G401 (cell line): ENCODE results near the gene SFXN5. TPM values are rescaled to one million over a fixed set of nuclear protein-coding genes. Genes with fewer than 3 reads are reported as not detected.

Source experiments
- DNase-seq: peaks from one replicate; pipeline ENCODE4 v3.0.0-alpha.2; 2015; ENCODE audit warnings: low spot score
- in situ Hi-C: cut with HindIII; loops from 2 replicates; pipeline ENCODE4 v1.10.0; 2016; ENCODE audit warnings: low sequenced_read_pairs, mixed read lengths
- total RNA-seq: library from RNA; depleted of rRNA; stranded (reverse); fragments of >200 nt; shearing (Covaris generic); gene quantifications from 2 replicates; pipeline ENCODE4 v1.2.3, GENCODE V29; 2014

The SFXN5 gene
- total RNA-seq, 1 experiment from 2014 or later, result 24.6 TPM

DNA sequence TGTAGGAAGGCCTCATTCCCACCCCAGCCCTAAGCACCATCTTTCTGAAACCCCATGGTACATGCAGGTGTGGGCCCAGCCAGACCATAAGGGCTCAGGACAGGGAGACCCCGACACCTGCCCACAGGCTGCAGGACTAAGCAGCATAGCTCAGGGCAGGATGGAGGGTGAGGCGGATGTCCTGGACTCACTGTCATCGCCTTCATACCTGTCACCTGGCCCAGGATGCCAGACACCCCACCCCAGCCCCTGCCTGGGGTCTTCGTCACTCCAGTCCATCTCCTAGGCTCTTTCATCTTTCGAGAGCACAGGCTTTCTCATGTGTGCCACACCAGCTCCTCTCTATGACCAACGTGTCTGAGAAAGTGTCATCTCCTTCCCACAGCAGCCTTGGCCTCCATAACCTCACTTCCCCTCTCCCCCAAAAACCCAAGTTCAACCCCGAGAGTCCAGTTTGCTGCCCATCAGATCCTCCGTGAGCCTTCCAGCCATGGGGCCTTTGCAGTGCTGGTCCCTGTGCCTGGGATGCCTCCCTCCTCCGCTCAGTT lies 82.7 kb downstream of the SFXN5 start:
- in situ Hi-C loops, result no loop called here
- no peak for DNase-seq

DNA sequence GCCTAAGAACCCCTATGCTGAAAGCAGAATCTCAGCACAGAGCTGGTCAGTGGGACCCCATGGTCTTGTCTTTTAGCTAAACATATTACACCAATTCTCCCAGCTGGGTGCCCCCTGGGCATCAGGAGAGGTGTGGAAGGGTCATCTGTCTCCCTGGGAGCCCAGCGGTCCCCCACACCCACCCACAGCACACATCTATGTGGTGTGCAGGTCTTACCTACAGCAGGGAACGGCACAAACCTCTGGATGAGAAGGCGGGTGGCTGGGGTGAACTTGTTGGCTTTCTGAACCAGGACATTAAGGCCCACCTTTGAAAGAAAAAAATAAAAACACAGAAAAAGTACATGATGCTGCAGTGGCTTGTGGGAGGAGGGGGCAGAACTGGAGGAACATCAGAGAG lies 83.5 kb downstream of the SFXN5 start:
- in situ Hi-C loops, result no loop called here
- no peak for DNase-seq

DNA sequence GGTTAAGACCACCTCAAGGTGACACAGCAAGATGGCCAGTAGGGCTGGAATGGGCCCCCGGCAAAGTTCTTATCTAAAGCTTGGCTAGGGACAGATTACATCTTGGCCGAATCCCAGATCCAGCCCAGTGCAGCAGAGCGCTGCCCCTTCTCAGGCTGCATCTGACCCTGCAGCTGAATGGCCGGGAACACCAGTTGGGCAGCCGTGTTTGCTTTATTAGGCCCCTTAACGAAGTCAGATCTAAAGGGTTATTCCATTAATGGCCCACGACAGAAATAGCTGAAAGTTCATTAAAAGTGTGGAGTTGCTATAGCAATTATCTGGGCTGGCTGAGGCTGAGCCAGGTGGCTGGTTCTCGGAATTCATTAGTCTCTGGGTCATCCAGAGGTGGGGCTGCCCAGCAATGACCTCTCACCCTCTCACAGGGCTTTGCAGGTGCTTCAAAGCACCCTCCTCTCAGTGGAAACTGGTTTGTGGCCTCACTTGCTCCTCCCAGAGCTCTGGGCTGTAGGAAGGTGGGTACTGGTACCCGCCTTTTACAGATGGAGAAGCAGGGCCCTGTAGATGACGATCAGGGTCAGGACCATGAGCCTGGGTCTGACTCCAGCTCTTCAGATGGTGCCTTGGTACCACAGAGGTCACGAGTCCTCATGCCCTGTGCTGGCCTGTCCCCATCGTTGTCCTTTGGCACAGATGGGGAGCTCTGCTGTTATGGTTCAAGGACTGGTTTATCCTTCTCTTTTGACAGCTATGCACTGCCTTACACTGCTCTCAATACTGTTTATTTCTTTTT lies 85.4 kb downstream of the SFXN5 start:
- in situ Hi-C loops, result no loop called here
- no peak for DNase-seq

DNA sequence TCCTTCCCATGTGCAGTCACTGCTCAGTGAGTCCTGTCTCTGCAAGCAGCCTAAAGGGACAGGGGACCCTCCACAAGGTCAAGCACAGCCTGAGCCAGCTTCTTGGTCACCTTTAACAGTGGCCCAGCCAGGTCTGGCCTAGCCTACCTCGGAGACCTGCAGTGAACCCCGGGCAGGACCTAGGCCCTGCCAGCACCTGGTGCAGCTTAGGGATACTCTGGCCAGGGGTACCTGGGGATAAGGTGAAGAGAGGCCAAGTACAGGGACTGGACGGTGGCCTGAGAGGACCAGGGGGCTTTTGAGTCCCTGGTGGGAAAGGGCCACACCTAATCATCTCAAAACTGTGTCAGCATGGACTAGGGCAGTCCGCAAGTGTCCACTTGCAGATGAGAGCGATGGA lies 86.4 kb downstream of the SFXN5 start:
- DNase-seq, result no peak
- in situ Hi-C loops, result no loop called here

DNA sequence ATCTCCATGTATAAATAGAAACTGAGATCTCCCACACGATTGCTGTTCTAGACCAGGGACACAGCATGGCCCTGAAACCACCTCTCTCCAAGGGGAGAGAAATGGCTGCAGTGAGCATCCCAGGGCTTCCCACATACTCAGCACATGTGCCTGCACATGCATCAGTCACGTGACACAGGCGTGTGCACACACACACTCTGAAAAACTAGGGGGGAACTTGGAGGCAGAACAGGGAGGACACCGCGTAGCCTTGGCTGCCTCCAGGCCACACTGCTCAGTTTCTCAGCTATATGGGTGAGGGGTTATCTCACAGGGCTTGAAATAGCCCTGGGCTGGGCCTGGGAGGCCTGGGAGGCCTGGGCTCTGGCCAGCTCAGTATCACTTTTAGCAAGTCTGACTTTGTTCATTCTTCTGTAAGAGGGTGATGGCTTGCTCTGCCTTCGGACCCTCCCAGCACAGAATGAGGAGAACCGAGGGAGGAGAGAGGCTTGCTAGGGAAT lies 87.3 kb downstream of the SFXN5 start:
- in situ Hi-C loops, result no loop called here
- no peak for DNase-seq

DNA sequence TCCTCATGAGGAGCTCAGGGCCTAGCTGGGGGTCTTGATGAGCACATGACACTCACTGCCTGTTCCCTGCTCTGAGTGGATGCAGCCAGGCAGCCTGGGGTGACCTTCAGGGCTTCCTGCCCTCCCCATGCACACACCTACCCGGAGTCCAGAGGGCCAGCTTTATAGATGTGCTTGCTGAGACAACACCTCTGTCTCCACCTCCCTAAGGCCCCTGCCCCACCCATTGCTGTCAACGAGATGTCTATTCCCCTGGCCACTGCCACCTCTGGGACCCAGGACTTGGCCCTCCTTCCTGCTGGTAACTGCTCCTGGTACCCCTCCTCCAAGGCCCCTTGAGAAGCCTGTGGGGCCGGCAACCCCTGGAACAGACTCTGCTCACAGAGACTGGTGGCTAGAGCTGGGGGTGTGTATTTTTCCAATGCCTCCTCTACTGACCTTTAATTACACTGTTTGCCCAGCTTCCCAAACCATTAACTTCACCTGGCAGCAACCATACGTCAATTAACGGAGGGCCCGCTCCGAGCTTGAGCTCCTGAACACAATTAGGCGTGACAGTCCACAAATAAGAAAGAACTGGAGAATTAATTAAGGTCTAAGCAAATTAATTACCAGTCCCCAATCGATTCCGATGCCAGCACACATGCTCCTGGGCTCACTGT lies 87.9 kb downstream of the SFXN5 start:
- in situ Hi-C loops, result no loop called here
- no peak for DNase-seq

DNA sequence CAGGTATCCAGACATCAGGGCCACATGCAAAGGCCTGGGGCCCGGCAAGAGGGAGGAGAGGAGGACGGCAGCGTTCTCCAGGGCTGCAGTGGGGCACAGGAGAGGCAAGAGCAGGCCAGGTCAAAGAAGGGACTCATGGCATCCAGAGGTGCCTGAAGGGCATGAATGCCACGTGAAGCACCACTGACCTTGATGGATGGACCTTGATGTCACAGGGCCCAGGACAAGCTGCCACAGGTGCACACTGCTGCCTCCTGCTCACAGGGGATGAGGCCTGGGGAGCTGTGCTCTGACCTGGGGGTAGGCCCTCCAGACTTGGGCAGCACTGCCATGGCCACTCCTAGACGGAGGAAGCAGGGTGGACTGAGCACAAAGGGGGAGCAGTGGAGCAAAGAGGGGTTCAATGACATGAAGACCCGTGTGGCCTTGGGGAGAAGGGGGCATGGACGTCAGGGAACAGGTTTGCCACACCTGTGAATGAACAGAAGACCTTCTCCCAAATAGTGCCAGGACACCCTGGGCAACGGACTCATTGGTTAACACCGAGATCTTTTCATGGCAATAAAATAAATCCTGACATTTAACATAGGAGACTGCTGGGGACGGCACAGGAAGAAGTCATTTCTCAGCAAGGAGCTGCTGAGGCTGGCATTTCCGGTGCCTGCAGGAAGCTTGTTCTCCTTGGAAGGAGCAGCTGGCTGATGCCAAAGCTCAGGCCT lies 88.6 kb downstream of the SFXN5 start:
- no peak for DNase-seq
- in situ Hi-C loops, result no loop called here

DNA sequence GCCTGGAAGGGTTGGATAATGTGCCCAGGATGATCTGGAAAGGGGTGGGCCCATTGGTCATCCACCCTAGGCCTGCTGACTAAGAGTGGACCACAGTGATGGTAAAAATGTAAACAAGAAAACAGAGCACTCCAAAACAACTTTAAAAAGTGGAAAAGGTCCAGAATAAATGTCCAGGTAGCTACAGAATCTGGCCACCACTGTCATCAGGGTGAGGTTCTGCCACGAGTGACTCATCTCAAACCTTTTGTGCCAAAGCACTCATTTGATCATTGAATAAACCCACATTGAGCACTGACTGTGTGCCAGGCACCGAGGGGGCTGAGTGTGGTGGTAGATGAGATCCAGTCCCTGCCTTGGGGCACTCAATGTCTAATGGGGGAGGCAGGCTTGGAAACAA lies 89.3 kb downstream of the SFXN5 start:
- no peak for DNase-seq
- in situ Hi-C loops, result no loop called here

DNA sequence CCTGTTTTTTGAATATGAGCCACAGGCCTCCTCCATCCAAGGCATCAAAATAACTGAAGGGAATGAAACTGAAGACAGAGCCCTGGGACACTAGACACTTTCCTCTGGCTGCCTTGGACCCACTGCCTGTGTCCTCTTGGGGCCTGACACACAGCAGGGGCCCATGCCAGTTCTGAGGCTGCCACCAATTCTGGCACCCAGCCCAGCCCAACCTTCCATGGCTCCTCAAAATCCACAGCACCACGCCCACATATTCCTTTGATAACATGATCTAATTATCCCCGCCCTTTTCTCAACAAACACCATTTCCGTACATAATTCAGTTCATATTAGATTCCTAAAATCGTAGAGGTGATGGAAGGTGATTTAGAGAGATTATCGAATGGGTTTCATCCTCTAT lies 90.0 kb downstream of the SFXN5 start:
- DNase-seq, result no peak
- in situ Hi-C loops, result no loop called here

DNA sequence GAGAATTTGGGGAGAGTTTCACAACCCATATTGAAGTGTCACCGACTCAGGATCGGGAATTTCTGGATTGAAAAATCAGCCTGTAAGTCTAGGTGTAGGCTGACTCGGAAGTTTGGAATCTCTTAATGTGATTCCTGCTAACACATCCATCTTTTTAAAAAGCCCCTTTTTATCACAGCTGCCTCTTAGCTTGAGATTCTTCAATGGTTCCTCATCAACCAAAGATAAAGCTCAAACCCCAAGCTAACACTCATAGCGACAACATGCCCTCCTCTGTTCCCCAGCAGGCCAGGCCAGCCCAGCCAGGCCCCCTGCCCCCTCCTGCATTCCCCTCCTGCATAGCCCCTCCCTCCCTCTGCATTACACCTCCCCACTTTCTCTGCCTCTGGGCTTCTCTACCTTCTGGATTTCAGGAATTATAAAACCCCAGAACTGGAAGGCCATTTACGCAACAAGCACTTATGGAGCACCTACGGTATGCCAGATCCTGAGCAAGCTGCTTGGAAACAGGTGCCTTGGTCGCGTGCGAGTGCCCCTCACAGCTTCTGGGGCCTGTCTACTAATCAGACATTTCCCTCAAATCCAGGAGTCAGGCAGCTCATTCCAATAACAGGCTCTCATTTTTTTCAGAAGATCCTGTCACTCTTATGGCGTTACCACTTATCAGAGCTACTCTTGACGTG lies 90.8 kb downstream of the SFXN5 start:
- in situ Hi-C loops, result no loop called here

DNA sequence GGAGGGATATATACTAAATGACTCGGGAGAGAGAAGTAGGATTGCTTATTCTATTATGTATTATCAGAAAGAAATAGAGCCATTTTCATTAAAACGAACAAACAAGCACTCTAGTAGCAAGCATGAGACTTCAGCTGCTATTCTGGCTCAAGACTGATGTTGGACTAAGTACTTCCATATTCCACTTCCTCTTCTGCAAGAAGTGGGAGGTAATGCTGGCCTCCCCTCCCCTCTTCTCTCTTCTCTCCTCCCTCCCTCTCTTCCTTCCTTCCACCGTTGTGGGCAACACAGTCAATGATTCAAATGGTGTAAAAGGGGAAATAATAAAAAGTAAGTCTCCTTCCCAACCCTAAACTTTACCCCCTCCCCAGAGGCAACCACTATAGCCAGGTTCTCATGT lies 91.6 kb downstream of the SFXN5 start:
- in situ Hi-C loops, result no loop called here
- DNase-seq, result no peak

More for the DNA sequence above, 90.8 kb downstream of the SFXN5 start:
- no peak for DNase-seq

DNA sequence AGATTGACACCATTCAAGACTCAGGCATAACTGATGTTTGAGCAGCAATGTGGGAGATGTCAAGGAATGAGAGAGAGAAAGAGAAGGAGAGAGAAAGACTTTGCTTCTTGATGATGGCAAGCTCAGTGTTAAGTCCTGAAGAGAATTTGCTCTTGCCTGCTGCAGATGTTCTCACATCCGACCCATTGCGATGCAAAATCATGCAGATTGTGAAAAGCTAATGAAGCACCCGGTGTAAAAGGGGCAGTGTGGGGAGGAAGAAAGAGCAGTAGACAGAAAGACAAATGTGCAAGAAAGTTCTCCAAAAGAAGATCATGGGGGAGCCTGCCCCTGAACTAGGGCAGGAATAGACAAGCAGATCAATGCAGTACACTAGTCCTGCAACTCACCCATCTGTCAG lies 96.5 kb downstream of the SFXN5 start:
- in situ Hi-C loops, result no loop called here
- DNase-seq, result no peak

DNA sequence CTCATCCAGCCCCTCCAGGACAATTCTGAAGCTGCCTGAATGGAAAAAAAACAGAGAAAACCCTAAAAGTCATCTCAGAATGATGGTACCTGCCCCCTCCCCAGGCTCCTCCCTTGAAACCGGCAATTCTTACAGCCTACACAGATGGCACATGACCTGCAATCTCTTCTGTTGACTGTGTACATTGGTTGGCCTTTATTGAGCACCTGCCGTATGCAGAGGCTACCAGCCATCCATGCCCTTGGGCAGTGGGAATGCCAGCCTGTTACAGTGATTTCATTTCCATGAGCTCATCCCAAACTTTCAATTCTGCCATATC lies 97.1 kb downstream of the SFXN5 start:
- DNase-seq, result no peak
- in situ Hi-C loops, result no loop called here

DNA sequence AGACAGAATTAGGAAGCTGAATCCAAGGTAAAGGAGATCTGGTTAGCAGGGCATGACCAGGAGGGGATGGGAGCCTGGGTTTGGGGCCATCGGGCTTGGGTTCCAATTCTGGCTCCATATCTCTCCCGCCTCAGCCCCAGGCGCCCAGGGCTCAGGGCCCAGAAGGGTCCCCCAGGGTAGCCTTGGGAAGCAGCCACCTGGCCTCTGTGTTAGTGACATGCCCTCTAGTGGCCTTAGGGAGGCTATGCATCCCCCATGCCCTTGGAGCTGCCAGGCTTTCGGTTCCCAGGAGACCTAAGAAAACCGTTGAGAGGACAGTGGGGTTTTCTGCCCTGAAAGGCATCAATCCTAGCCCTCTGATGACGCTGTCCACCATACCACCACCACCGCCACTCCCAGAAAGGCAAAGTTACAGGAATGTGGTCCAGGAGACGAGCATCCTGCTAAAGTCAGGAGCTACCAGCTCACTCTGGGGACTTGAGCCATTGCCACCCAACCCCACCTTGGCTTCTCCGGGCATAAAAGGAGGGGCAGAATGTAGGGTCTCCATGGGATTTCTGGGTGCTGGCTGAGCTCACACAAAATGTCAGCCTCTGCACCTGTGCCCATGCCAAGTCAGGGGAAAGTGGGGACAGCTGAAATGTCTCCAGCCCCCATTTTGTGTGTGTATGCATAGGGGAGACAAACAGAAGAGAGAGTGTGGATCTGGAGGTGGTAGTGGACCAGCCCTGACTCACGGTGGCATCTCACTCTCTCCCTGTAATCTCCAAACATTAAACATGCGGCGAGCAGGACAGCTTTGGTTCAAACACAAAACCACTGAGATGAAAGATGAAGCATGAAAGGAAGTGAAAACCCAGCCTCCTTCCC lies 97.7 kb downstream of the SFXN5 start:
- in situ Hi-C loops, result no loop called here
- DNase-seq, result peak; percentile 50

DNA sequence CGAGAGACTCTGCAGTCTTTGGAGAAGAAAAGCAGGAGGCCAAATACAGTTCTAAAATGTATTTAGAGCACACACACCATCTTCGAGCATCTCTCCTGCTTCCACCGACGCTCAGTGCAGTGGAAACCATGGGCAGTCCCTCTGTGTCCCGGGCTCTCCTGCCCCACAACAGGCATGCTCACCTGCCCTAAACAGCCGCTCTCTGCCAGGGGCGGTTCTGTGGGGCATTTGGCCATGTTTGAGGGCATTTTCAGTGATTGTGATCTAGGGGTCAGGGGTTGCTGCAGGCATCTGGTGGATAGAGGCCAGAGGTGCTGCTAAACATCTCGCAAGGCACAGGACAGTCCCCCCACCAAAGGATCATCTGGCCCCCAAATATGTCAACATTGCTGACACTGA lies 98.4 kb downstream of the SFXN5 start:
- in situ Hi-C loops, result no loop called here

DNA sequence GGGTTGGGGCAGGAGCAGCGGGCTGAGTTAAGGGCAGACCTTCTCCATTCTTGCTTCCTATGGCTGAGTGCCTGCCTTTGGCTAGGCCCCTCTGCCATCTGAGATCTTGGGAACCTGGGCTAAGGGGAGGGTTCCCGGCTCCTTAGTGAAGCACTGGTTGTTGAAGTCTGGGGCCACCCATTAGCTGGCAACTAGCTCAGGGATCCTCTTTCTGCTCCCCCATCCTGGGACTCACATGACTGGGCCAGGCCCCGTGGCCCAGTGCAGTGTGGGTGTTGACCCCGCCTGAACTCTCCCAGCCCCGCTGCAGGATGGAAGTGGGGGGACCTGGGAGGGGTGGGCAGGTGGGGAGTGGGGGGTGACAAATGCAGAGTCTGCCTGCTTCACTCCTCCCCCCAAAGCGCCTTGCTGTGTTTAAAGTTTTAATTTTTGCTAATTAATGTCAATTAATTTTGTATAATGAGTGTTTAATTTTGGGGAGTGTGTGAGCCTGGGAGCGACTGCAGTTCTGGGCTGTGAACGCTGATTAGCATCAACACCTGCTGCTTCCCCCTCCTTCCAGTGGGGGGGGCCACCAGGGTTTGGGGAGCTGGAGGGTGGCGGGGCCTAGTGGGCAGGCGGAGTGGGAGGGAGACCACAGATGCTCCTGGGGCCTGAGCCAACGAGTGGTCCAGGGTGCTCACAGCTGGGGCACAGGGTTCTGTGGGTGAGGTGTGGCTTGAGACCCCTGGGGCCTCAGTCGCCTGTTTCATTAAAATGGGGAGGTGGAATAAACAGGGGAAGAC lies 99.0 kb downstream of the SFXN5 start:
- DNase-seq, result no peak
- in situ Hi-C loops, result no loop called here

More for the DNA sequence above, 98.4 kb downstream of the SFXN5 start:
- DNase-seq, result no peak

DNA sequence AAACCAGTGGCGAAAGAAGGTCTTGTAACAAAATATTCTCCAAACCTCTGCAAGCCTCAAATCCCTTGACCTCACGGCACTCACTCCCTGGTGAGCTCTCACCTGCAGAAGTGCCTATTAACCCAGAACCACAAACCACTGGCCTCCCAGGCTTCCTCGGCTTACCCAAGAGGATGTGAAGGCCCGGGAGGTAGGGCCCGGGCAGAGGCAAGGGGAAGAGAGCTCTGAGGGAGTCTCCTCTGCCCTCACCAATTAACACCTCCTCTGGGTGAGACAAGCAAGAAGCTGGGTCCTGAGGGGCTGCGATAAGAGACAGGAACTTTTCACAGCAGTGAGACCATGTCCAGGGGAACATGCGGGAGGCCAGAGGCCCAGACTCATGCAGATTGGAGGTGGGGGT lies 100.5 kb downstream of the SFXN5 start:
- no peak for DNase-seq
- in situ Hi-C loops, result no loop called here

DNA sequence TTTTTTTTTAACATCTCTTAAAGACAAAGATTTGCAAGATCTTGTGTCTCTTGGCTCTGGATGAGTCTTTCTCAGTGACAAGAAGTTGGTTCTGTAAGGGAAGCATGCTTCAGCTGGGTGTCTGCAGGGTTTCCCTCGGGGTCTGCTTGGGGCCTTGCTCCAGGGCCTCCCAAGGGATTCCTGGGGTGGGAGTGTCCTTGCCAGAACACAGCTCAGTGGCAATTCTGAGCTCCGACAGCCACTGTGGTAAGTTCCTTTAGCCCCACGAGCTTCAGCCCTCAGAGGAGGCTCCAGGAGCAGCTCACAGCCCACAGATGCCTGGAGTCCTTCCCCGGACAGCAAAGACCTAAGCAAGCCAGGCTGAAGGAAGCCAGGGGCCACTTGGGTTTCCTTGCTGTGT lies 101.8 kb downstream of the SFXN5 start:
- in situ Hi-C loops, result no loop called here
- DNase-seq, result no peak
